ENCODE measurements around the gene DDX17.

DNA sequence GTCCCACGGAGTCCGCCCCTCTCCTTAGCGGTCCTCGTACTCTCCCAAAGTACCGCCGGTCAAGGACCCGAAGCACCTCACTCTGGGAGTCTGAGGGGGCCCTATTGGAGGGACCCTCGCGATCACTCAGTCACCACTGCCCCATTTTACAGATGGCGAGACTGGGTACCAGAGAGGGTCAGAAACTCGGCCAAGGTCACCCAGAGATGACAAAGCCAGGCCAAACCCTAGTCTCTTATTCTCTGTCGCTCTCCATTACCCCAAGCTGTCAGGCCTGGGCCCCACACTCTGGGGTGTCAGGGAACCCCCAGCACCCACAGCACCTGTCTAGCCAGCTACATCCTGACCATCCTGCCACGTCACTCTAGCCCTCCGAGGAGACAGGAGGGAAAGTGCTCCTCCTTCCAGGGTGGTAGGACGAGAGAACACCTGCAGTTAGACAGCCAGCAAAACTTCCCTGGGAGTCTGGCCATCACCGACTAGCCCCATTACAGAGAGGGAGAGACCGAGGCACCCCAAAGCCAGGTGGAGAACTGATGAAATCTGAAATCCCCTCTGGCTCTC is 49.8 kb downstream of the DDX17 start:
- TF ChIP-seq, protein P1, sequence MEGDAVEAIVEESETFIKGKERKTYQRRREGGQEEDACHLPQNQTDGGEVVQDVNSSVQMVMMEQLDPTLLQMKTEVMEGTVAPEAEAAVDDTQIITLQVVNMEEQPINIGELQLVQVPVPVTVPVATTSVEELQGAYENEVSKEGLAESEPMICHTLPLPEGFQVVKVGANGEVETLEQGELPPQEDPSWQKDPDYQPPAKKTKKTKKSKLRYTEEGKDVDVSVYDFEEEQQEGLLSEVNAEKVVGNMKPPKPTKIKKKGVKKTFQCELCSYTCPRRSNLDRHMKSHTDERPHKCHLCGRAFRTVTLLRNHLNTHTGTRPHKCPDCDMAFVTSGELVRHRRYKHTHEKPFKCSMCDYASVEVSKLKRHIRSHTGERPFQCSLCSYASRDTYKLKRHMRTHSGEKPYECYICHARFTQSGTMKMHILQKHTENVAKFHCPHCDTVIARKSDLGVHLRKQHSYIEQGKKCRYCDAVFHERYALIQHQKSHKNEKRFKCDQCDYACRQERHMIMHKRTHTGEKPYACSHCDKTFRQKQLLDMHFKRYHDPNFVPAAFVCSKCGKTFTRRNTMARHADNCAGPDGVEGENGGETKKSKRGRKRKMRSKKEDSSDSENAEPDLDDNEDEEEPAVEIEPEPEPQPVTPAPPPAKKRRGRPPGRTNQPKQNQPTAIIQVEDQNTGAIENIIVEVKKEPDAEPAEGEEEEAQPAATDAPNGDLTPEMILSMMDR (IDR thresholded peaks at IDR 0.05) = no peak
- TF ChIP-seq POLR2A (IDR thresholded peaks at IDR 0.05) (no peak), POLR2AphosphoS5 (IDR thresholded peaks at IDR 0.05) (no peak), EP300 (IDR thresholded peaks at IDR 0.05) (no peak)
